HepG2 (cell line): ENCODE data around the gene OR1M1. TPM values are rescaled to one million over a fixed set of nuclear protein-coding genes. Genes with fewer than 3 reads are reported as not detected.

Experiments
- ATF2 ChIP-seq: sonication (generic); formaldehyde crosslinking; IDR thresholded peaks from 2 replicates; pipeline ENCODE4 v1.4.0; 2020; ENCODE audit warnings: missing genetic modification reagents
- ATF7 ChIP-seq, 2 experiments: fragments of 450-650 bp in 1 of 2; sonication (generic) in 1 of 2; formaldehyde crosslinking in 1 of 2; IDR thresholded peaks; 2 replicates each; pipeline versions ENCODE4 v1.4.0 to v1.6.1; 2016 to 2020; ENCODE audit warnings: antibody characterized with exemption in 1 of 2, mild to moderate bottlenecking in 1 of 2, missing genetic modification reagents in 1 of 2
- CREB1 ChIP-seq, 2 experiments: fragments of 450-650 bp in 1 of 2; IDR thresholded peaks; 2 replicates each; pipeline ENCODE4 v1.6.1; 2016 to 2017; ENCODE audit warnings: control low read depth in 1 of 2, mild to moderate bottlenecking in 1 of 2, missing compliant biosample characterization in 1 of 2, missing genetic modification characterization in 1 of 2
- GZF1 ChIP-seq: sonication (generic); formaldehyde crosslinking; IDR thresholded peaks from 2 replicates; pipeline ENCODE4 v1.5.1; 2020; ENCODE audit warnings: mild to moderate bottlenecking, missing genetic modification reagents
- polyA plus RNA-seq, 8 experiments: library from polyadenylated mRNA; depleted of rRNA in 3 of 8; stranded (reverse) in 7 of 8; unstranded in 1 of 8; fragments of >200 nt; fragmentation: Illumina TruSeq in 4 of 8; extraction: Trizol in 4 of 8; gene quantifications; 2 replicates each; pipeline versions ENCODE4 v1.2.1 to v1.2.3, GENCODE V29; 2011 to 2016; ENCODE audit warnings: low read depth in 4 of 8, missing spikeins in 1 of 8, mixed read lengths in 1 of 8; ENCODE audit not compliant: insufficient read depth in 1 of 8
- total RNA-seq, 5 experiments: library from RNA; depleted of rRNA; stranded (reverse); fragments of >200 nt; fragmentation: Illumina TruSeq; extraction: Trizol; gene quantifications; 2 replicates each; pipeline ENCODE4 v1.2.3, GENCODE V29; 2016; ENCODE audit warnings: low read depth in 1 of 5
- TF ChIP-seq, protein P1 (sequence below): sonication (generic); formaldehyde crosslinking; IDR thresholded peaks from 2 replicates; pipeline ENCODE4 v1.4.0; 2020; ENCODE audit warnings: missing genetic modification reagents

OR1M1 gene
- total and polyA plus RNA-seq, 2 of the 13 experiments (the other 11 are each of a cell fraction or from before 2014, with no cell fraction given): not detected

GRCh38 chr19:9139609-9140158 is 52.8 kb downstream of the OR1M1 start (continued):
- TF ChIP-seq GZF1 (CRISPR knock-in tag) (peak; percentile 66; the same call in 1 of the 2 replicates), ATF7 (IDR thresholded peaks at IDR 0.05) (peak; percentile 97), ATF7 (CRISPR knock-in tag; IDR thresholded peaks at IDR 0.05) (no peak), ATF2 (CRISPR knock-in tag) (no peak), CREB1 (IDR thresholded peaks at IDR 0.05) (peak; percentile 92), CREB1 (CRISPR knock-in tag; IDR thresholded peaks at IDR 0.05) (no peak)
- TF ChIP-seq, protein P1, sequence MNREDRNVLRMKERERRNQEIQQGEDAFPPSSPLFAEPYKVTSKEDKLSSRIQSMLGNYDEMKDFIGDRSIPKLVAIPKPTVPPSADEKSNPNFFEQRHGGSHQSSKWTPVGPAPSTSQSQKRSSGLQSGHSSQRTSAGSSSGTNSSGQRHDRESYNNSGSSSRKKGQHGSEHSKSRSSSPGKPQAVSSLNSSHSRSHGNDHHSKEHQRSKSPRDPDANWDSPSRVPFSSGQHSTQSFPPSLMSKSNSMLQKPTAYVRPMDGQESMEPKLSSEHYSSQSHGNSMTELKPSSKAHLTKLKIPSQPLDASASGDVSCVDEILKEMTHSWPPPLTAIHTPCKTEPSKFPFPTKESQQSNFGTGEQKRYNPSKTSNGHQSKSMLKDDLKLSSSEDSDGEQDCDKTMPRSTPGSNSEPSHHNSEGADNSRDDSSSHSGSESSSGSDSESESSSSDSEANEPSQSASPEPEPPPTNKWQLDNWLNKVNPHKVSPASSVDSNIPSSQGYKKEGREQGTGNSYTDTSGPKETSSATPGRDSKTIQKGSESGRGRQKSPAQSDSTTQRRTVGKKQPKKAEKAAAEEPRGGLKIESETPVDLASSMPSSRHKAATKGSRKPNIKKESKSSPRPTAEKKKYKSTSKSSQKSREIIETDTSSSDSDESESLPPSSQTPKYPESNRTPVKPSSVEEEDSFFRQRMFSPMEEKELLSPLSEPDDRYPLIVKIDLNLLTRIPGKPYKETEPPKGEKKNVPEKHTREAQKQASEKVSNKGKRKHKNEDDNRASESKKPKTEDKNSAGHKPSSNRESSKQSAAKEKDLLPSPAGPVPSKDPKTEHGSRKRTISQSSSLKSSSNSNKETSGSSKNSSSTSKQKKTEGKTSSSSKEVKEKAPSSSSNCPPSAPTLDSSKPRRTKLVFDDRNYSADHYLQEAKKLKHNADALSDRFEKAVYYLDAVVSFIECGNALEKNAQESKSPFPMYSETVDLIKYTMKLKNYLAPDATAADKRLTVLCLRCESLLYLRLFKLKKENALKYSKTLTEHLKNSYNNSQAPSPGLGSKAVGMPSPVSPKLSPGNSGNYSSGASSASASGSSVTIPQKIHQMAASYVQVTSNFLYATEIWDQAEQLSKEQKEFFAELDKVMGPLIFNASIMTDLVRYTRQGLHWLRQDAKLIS (CRISPR knock-in tag): no peak
- TF ChIP-seq, all 625 proteins: peak for 6
